K562 (cell line): ENCODE data around the gene FOXL3. TPM values are rescaled to one million over a fixed set of nuclear protein-coding genes. Genes with fewer than 3 reads are reported as not detected.

Experiments
- AFF4 ChIP-seq: sonication (generic); formaldehyde crosslinking; IDR thresholded peaks from 2 replicates; pipeline ENCODE4 v1.8.0; 2023; ENCODE audit warnings: mild to moderate bottlenecking, missing genetic modification reagents
- ARID3B ChIP-seq: fragments of 250-450 bp; sonication (Bioruptor Pico); IDR thresholded peaks from 2 replicates; pipeline ENCODE4 v1.4.0; 2020; ENCODE audit warnings: borderline replicate concordance
- CCAR2 ChIP-seq: fragments of 200-400 bp; formaldehyde crosslinking; IDR thresholded peaks from 2 replicates; pipeline ENCODE4 v1.6.1; 2017; ENCODE audit warnings: mild to moderate bottlenecking, low read depth, low read length
- ELF4 ChIP-seq: fragments of 450-650 bp; formaldehyde crosslinking; IDR thresholded peaks from 2 replicates; pipeline ENCODE4 v1.4.0; 2022; ENCODE audit warnings: missing genetic modification characterization
- ERF ChIP-seq: fragments of 450-650 bp; formaldehyde crosslinking; IDR thresholded peaks from 2 replicates; pipeline ENCODE4 v1.4.0; 2020; ENCODE audit warnings: mild to moderate bottlenecking, mixed read lengths
- GABPB1 ChIP-seq: sonication (generic); formaldehyde crosslinking; IDR thresholded peaks from 2 replicates; pipeline ENCODE4 v1.8.0; 2022; ENCODE audit warnings: mild to moderate bottlenecking, missing genetic modification reagents
- HCFC1 ChIP-seq: IDR thresholded peaks from 2 replicates; pipeline ENCODE4 v1.6.1; 2012; ENCODE audit warnings: low read depth, low read length, improper control_type of control experiment
- MEIS2 ChIP-seq: fragments of 450-650 bp; IDR thresholded peaks from 2 replicates; pipeline ENCODE4 v1.6.1; 2014; ENCODE audit warnings: mild to moderate bottlenecking; ENCODE audit not compliant: partially characterized antibody
- MYNN ChIP-seq, 2 experiments: sonication (generic); formaldehyde crosslinking in 1 of 2; IDR thresholded peaks; 2 replicates each; pipeline versions ENCODE4 v1.5.0 to v1.6.1; 2016 to 2020; ENCODE audit warnings: antibody characterized with exemption in 1 of 2, missing genetic modification reagents in 1 of 2
- NCOR1 ChIP-seq: fragments of 450-650 bp; IDR thresholded peaks from 2 replicates; pipeline ENCODE4 v1.6.1; 2016; ENCODE audit warnings: mild to moderate bottlenecking, moderate library complexity
- POLR2H ChIP-seq: IDR thresholded peaks from 2 replicates; pipeline ENCODE4 v1.6.1; 2016; ENCODE audit warnings: missing genetic modification characterization, low read depth, mild to moderate bottlenecking, control low read depth, missing compliant biosample characterization, moderate library complexity
- SREBF2 ChIP-seq: sonication (generic); formaldehyde crosslinking; IDR thresholded peaks from 2 replicates; pipeline ENCODE4 v1.4.0; 2020; ENCODE audit warnings: mild to moderate bottlenecking, missing genetic modification reagents
- TFAM ChIP-seq: fragments of 250-450 bp; sonication (Bioruptor Pico); conservative IDR thresholded peaks from 2 replicates; pipeline ENCODE4 v1.5.0; 2021; ENCODE audit warnings: mild to moderate bottlenecking, moderate library complexity
- TOE1 ChIP-seq, 2 experiments: fragments of 450-650 bp in 1 of 2; sonication (generic) in 1 of 2; formaldehyde crosslinking in 1 of 2; IDR thresholded peaks; 2 replicates each; pipeline versions ENCODE4 v1.7.1 to v1.8.0; 2016 to 2022; ENCODE audit warnings: borderline replicate concordance in 2 of 2, mild to moderate bottlenecking in 2 of 2, antibody characterized with exemption in 1 of 2, inconsistent platforms in 1 of 2, low read depth in 1 of 2, missing genetic modification reagents in 1 of 2, moderate library complexity in 1 of 2
- ZBTB2 ChIP-seq: fragments of 450-650 bp; IDR thresholded peaks from 2 replicates; pipeline ENCODE4 v1.6.1; 2016; ENCODE audit warnings: antibody characterized with exemption
- ZNF184 ChIP-seq: sonication (generic); formaldehyde crosslinking; IDR thresholded peaks from 2 replicates; pipeline ENCODE4 v1.5.0; 2020; ENCODE audit warnings: missing genetic modification reagents
- ZNF324 ChIP-seq: fragments of 250-450 bp; sonication (Bioruptor Pico); IDR thresholded peaks from 2 replicates; pipeline ENCODE4 v1.4.0; 2020; ENCODE audit warnings: mild to moderate bottlenecking
- ZNF347 ChIP-seq: fragments of 450-650 bp; formaldehyde crosslinking; IDR thresholded peaks from 2 replicates; pipeline ENCODE4 v1.4.0; 2020; ENCODE audit warnings: low read depth, mild to moderate bottlenecking, moderate library complexity
- polyA plus RNA-seq, 8 experiments: library from polyadenylated mRNA; depleted of rRNA in 4 of 8; stranded (reverse) in 5 of 8; unstranded in 3 of 8; fragments of >200 nt; fragmentation: Nextera tagmentation in 2 of 8; fragmentation: Illumina TruSeq in 1 of 8; extraction: Ambion mirVana in 2 of 8; extraction: Trizol in 1 of 8; gene quantifications; 2 replicates each; pipeline versions ENCODE4 v1.2.1 to v1.2.3, GENCODE V29; 2011 to 2014; ENCODE audit warnings: inconsistent platforms in 1 of 8, missing spikeins in 1 of 8
- total RNA-seq, 7 experiments: library from RNA; depleted of rRNA in 6 of 7; stranded (reverse); fragments of >200 nt in 6 of 7; fragmentation: Illumina TruSeq in 2 of 7; extraction: Trizol in 2 of 7; gene quantifications; 2 replicates each; pipeline versions ENCODE4 v1.2.1 to v1.2.3, GENCODE V29; 2011 to 2021; ENCODE audit warnings: low replicate concordance in 1 of 7

Gene FOXL3
- total and polyA plus RNA-seq, 9 of the 15 experiments (the other 6 are each of a cell fraction or from before 2014, with no cell fraction given): not detected

- TF ChIP-seq TOE1 (IDR thresholded peaks at IDR 0.05; ENCODE audit: borderline replicate concordance) (no peak), TOE1 (CRISPR knock-in tag; IDR thresholded peaks at IDR 0.05; ENCODE audit: borderline replicate concordance, low read depth) (no peak), MYNN (IDR thresholded peaks at IDR 0.05) (no peak), MYNN (CRISPR knock-in tag; IDR thresholded peaks at IDR 0.05) (no peak), ZNF347 (CRISPR knock-in tag) (no peak), ZBTB2 (no peak), MEIS2 (no peak), SREBF2 (CRISPR knock-in tag) (no peak), POLR2H (no peak), NCOR1 (no peak), TFAM (CRISPR knock-in tag) (no peak), GABPB1 (peak; percentile 47), ZNF184 (CRISPR knock-in tag) (no peak), ERF (no peak), CCAR2 (no peak), AFF4 (CRISPR knock-in tag) (no peak), ARID3B (CRISPR knock-in tag) (no peak), ZNF324 (CRISPR knock-in tag) (no peak), ELF4 (no peak), HCFC1 (no peak)
These were observed 42.8 kb downstream of the FOXL3 start (continued) for GRCh38 chr7:332646-333392.
